GM23338 (cell line): ENCODE data around the gene MRGPRX3. TPM values are rescaled to one million over a fixed set of nuclear protein-coding genes. Genes with fewer than 3 reads are reported as not detected.

Experiments used
- ATAC-seq: fragments of 200-7000 bp; cut with Tn5 transposase; 3 replicates; pipeline ENCODE4 v1.9.1; 2020
- DNase-seq: peaks from one replicate; pipeline ENCODE4 v3.0.0-alpha.2; 2015; ENCODE audit warnings: low spot score
- H2AFZ ChIP-seq: fragments of 200-600 bp; sonication (generic); 2 replicates; pipeline ENCODE4 v1.8.0; 2016; ENCODE audit warnings: antibody characterized with exemption, mild to moderate bottlenecking, moderate library complexity
- H3F3A ChIP-seq: fragments of 200-600 bp; sonication (generic); replicated peaks from 2 replicates; pipeline ENCODE4 v1.8.0; 2017; ENCODE audit warnings: antibody characterized with exemption, mixed run types, low read depth
- H3K27ac ChIP-seq: fragments of 200-600 bp; sonication (generic); 2 replicates; pipeline ENCODE4 v1.6.1; 2016; ENCODE audit warnings: low read depth
- H3K27me3 ChIP-seq: fragments of 200-600 bp; sonication (generic); 2 replicates; pipeline ENCODE4 v1.8.0; 2016; ENCODE audit warnings: mild to moderate bottlenecking, mixed run types, moderate library complexity; ENCODE audit not compliant: insufficient read depth
- H3K36me3 ChIP-seq: fragments of 200-600 bp; sonication (generic); 2 replicates; pipeline ENCODE4 v1.8.0; 2016; ENCODE audit warnings: mild to moderate bottlenecking; ENCODE audit not compliant: insufficient read depth
- H3K4me1 ChIP-seq: fragments of 200-600 bp; sonication (generic); 2 replicates; pipeline ENCODE4 v1.8.0; 2016; ENCODE audit warnings: mild to moderate bottlenecking, moderate library complexity; ENCODE audit not compliant: insufficient read depth
- H3K4me2 ChIP-seq: fragments of 200-600 bp; sonication (generic); 2 replicates; pipeline ENCODE4 v1.7.1; 2017; ENCODE audit warnings: mixed run types
- H3K4me3 ChIP-seq: fragments of 200-600 bp; sonication (generic); 2 replicates; pipeline ENCODE4 v1.6.1; 2016; ENCODE audit warnings: mixed run types
- H3K79me2 ChIP-seq: fragments of 200-600 bp; sonication (generic); replicated peaks from 2 replicates; pipeline ENCODE4 v1.8.0; 2017; ENCODE audit warnings: mild to moderate bottlenecking; ENCODE audit not compliant: insufficient read depth
- H3K9me2 ChIP-seq: fragments of 200-600 bp; sonication (generic); 2 replicates; pipeline ENCODE4 v1.8.0; 2017; ENCODE audit not compliant: insufficient read depth
- H4K20me1 ChIP-seq: fragments of 200-600 bp; sonication (generic); replicated peaks from 2 replicates; pipeline ENCODE4 v1.8.0; 2017; ENCODE audit warnings: mild to moderate bottlenecking; ENCODE audit not compliant: insufficient read depth
- H3K27ac Mint-ChIP-seq: 2 replicates; pipeline ENCODE4 v1.8.0; 2020; ENCODE audit warnings: inconsistent platforms, mild to moderate bottlenecking, moderate library complexity, mixed read lengths
- H3K27me3 Mint-ChIP-seq: 3 replicates; pipeline ENCODE4 v1.8.0; 2022; ENCODE audit warnings: low read depth, mild to moderate bottlenecking, moderate library complexity, mixed read lengths, inconsistent platforms; ENCODE audit not compliant: insufficient read depth, poor library complexity
- H3K36me3 Mint-ChIP-seq: 3 replicates; pipeline ENCODE4 v1.8.0; 2021; ENCODE audit warnings: low read depth, mild to moderate bottlenecking, inconsistent platforms, moderate library complexity, mixed read lengths
- H3K4me1 Mint-ChIP-seq: 3 replicates; pipeline ENCODE4 v1.8.0; 2020; ENCODE audit warnings: mild to moderate bottlenecking, inconsistent platforms, mixed read lengths
- H3K4me3 Mint-ChIP-seq: 3 replicates; pipeline ENCODE4 v1.8.0; 2021; ENCODE audit warnings: moderate library complexity, mild to moderate bottlenecking, inconsistent platforms, mixed read lengths
- H3K9me3 Mint-ChIP-seq: 3 replicates; pipeline ENCODE4 v1.8.0; 2020; ENCODE audit warnings: moderate library complexity, mild to moderate bottlenecking, inconsistent platforms, mixed read lengths
- CREB1 ChIP-seq: fragments of 250-450 bp; sonication (Bioruptor Pico); IDR thresholded peaks from 2 replicates; pipeline ENCODE4 v1.5.0; 2020; ENCODE audit warnings: low read depth, mild to moderate bottlenecking, moderate library complexity
- EZH2 ChIP-seq: fragments of 200-600 bp; sonication (generic); IDR thresholded peaks from one replicate; pipeline ENCODE4 v1.8.0; 2017; ENCODE audit warnings: antibody characterized with exemption, mild to moderate bottlenecking, low read depth; ENCODE audit not compliant: unreplicated experiment
- EZH2phosphoT487 ChIP-seq: fragments of 200-600 bp; sonication (generic); IDR thresholded peaks from one replicate; pipeline ENCODE4 v1.8.1; 2018; ENCODE audit warnings: antibody characterized with exemption; ENCODE audit not compliant: unreplicated experiment
- JUNB ChIP-seq: IDR thresholded peaks from one replicate; pipeline ENCODE4 v1.6.1; 2016; ENCODE audit warnings: antibody characterized with exemption; ENCODE audit not compliant: unreplicated experiment
- NANOG ChIP-seq: IDR thresholded peaks from 2 replicates; pipeline ENCODE4 v1.6.1; 2016; ENCODE audit warnings: antibody characterized with exemption, borderline replicate concordance
- STAT1 ChIP-seq: IDR thresholded peaks from one replicate; pipeline ENCODE4 v1.6.1; 2016; ENCODE audit warnings: antibody characterized with exemption; ENCODE audit not compliant: unreplicated experiment
- ZNF114 ChIP-seq: fragments of 250-450 bp; sonication (Bioruptor Pico); IDR thresholded peaks from 2 replicates; pipeline ENCODE4 v1.5.0; 2020; ENCODE audit warnings: mild to moderate bottlenecking, moderate library complexity
- ZNF331 ChIP-seq: fragments of 250-450 bp; sonication (Bioruptor Pico); IDR thresholded peaks from 2 replicates; pipeline ENCODE4 v1.5.0; 2020; ENCODE audit warnings: low read depth, mild to moderate bottlenecking, moderate library complexity
- polyA plus RNA-seq: library from polyadenylated mRNA; unstranded; fragments of >200 nt; fragmentation: Nextera tagmentation; extraction: Ambion mirVana; gene quantifications from 2 replicates; pipeline ENCODE4 v1.2.1, GENCODE V29; 2016
- total RNA-seq: library from RNA; depleted of rRNA; stranded (reverse); fragments of >200 nt; shearing (Covaris generic); gene quantifications from 2 replicates; pipeline ENCODE4 v1.2.3, GENCODE V29; 2014
- TF ChIP-seq, protein P1 (sequence below): IDR thresholded peaks from one replicate; pipeline ENCODE4 v1.6.1; 2018; ENCODE audit warnings: antibody characterized with exemption; ENCODE audit not compliant: unreplicated experiment
- TF ChIP-seq, protein P2 (sequence below): fragments of 250-450 bp; sonication (Bioruptor Pico); IDR thresholded peaks from 2 replicates; pipeline ENCODE4 v1.5.0; 2020; ENCODE audit warnings: mild to moderate bottlenecking, moderate library complexity
- TF ChIP-seq, protein P3 (sequence below), 2 experiments: fragments of 200-600 bp in 1 of 2; sonication (generic) in 1 of 2; conservative IDR thresholded peaks; 2 replicates each; pipeline versions ENCODE4 v1.5.1 to v1.6.1; 2016 to 2017; ENCODE audit warnings: antibody characterized with exemption in 2 of 2, low read depth in 2 of 2, mild to moderate bottlenecking in 2 of 2, moderate library complexity in 1 of 2
- TF ChIP-seq, protein P4 (sequence below): IDR thresholded peaks from 2 replicates; pipeline ENCODE4 v1.6.1; 2016; ENCODE audit warnings: antibody characterized with exemption

Gene MRGPRX3
- total and polyA plus RNA-seq, 2 experiments from 2014 or later, result not detected

DNA sequence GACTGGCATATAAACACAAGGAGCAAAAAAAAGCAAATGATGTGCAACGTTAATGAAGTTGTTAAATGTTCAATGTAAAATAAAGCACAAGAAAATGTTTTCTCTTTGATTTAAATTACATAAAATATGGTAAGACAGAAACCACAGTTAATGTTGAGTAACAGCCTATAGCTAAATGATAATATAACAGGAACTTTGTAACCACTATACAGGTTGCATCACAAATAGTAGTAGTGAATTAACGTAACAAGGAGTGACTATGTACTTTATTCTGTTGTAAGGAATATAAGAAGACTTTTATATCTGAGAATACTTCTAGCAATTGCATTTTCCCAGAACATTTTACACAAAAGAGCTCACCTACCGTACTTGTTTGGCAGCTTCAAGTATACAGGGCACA is 43.4 kb upstream of the MRGPRX3 start:
- Histone ChIP-seq H3K36me3 (peaks cover 24% of the 10 kb centered on the region), H3F3A (no peaks in the 10 kb centered on the region), H3K27me3 (no peaks in the 10 kb centered on the region), H3K4me2 (no peak overlapping the region), H3K4me3 (no peak overlapping the region), H2AFZ (no peak overlapping the region), H3K4me1 (no peaks in the 10 kb centered on the region), H3K27ac (no peak overlapping the region), H4K20me1 (0 out of 2 replicates have a peak, but pooled peaks cover 5% of the 10 kb centered on the region), H3K79me2 (no peaks in the 10 kb centered on the region; the same call in 1 of the 2 replicates), H3K9me2 (no peaks in the 10 kb centered on the region)
- TF ChIP-seq, protein P1, sequence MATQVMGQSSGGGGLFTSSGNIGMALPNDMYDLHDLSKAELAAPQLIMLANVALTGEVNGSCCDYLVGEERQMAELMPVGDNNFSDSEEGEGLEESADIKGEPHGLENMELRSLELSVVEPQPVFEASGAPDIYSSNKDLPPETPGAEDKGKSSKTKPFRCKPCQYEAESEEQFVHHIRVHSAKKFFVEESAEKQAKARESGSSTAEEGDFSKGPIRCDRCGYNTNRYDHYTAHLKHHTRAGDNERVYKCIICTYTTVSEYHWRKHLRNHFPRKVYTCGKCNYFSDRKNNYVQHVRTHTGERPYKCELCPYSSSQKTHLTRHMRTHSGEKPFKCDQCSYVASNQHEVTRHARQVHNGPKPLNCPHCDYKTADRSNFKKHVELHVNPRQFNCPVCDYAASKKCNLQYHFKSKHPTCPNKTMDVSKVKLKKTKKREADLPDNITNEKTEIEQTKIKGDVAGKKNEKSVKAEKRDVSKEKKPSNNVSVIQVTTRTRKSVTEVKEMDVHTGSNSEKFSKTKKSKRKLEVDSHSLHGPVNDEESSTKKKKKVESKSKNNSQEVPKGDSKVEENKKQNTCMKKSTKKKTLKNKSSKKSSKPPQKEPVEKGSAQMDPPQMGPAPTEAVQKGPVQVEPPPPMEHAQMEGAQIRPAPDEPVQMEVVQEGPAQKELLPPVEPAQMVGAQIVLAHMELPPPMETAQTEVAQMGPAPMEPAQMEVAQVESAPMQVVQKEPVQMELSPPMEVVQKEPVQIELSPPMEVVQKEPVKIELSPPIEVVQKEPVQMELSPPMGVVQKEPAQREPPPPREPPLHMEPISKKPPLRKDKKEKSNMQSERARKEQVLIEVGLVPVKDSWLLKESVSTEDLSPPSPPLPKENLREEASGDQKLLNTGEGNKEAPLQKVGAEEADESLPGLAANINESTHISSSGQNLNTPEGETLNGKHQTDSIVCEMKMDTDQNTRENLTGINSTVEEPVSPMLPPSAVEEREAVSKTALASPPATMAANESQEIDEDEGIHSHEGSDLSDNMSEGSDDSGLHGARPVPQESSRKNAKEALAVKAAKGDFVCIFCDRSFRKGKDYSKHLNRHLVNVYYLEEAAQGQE, result no peak
- TF ChIP-seq EZH2, result no peak
- no peak for TF ChIP-seq STAT1
- TF ChIP-seq, protein P2, sequence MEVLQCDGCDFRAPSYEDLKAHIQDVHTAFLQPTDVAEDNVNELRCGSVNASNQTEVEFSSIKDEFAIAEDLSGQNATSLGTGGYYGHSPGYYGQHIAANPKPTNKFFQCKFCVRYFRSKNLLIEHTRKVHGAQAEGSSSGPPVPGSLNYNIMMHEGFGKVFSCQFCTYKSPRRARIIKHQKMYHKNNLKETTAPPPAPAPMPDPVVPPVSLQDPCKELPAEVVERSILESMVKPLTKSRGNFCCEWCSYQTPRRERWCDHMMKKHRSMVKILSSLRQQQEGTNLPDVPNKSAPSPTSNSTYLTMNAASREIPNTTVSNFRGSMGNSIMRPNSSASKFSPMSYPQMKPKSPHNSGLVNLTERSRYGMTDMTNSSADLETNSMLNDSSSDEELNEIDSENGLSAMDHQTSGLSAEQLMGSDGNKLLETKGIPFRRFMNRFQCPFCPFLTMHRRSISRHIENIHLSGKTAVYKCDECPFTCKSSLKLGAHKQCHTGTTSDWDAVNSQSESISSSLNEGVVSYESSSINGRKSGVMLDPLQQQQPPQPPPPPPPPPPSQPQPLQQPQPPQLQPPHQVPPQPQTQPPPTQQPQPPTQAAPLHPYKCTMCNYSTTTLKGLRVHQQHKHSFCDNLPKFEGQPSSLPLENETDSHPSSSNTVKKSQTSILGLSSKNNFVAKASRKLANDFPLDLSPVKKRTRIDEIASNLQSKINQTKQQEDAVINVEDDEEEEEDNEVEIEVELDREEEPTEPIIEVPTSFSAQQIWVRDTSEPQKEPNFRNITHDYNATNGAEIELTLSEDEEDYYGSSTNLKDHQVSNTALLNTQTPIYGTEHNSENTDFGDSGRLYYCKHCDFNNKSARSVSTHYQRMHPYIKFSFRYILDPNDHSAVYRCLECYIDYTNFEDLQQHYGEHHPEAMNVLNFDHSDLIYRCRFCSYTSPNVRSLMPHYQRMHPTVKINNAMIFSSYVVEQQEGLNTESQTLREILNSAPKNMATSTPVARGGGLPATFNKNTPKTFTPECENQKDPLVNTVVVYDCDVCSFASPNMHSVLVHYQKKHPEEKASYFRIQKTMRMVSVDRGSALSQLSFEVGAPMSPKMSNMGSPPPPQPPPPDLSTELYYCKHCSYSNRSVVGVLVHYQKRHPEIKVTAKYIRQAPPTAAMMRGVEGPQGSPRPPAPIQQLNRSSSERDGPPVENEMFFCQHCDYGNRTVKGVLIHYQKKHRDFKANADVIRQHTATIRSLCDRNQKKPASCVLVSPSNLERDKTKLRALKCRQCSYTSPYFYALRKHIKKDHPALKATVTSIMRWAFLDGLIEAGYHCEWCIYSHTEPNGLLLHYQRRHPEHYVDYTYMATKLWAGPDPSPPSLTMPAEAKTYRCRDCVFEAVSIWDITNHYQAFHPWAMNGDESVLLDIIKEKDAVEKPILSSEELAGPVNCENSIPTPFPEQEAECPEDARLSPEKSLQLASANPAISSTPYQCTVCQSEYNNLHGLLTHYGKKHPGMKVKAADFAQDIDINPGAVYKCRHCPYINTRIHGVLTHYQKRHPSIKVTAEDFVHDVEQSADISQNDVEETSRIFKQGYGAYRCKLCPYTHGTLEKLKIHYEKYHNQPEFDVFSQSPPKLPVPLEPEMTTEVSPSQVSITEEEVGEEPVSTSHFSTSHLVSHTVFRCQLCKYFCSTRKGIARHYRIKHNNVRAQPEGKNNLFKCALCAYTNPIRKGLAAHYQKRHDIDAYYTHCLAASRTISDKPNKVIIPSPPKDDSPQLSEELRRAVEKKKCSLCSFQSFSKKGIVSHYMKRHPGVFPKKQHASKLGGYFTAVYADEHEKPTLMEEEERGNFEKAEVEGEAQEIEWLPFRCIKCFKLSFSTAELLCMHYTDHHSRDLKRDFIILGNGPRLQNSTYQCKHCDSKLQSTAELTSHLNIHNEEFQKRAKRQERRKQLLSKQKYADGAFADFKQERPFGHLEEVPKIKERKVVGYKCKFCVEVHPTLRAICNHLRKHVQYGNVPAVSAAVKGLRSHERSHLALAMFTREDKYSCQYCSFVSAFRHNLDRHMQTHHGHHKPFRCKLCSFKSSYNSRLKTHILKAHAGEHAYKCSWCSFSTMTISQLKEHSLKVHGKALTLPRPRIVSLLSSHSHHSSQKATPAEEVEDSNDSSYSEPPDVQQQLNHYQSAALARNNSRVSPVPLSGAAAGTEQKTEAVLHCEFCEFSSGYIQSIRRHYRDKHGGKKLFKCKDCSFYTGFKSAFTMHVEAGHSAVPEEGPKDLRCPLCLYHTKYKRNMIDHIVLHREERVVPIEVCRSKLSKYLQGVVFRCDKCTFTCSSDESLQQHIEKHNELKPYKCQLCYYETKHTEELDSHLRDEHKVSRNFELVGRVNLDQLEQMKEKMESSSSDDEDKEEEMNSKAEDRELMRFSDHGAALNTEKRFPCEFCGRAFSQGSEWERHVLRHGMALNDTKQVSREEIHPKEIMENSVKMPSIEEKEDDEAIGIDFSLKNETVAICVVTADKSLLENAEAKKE (CRISPR knock-in tag), result no peak
- TF ChIP-seq NANOG, result no peak
- no peak for TF ChIP-seq ZNF114 (CRISPR knock-in tag)
- TF ChIP-seq, protein P3, sequence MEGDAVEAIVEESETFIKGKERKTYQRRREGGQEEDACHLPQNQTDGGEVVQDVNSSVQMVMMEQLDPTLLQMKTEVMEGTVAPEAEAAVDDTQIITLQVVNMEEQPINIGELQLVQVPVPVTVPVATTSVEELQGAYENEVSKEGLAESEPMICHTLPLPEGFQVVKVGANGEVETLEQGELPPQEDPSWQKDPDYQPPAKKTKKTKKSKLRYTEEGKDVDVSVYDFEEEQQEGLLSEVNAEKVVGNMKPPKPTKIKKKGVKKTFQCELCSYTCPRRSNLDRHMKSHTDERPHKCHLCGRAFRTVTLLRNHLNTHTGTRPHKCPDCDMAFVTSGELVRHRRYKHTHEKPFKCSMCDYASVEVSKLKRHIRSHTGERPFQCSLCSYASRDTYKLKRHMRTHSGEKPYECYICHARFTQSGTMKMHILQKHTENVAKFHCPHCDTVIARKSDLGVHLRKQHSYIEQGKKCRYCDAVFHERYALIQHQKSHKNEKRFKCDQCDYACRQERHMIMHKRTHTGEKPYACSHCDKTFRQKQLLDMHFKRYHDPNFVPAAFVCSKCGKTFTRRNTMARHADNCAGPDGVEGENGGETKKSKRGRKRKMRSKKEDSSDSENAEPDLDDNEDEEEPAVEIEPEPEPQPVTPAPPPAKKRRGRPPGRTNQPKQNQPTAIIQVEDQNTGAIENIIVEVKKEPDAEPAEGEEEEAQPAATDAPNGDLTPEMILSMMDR (conservative IDR thresholded peaks at IDR 0.05; ENCODE audit: low read depth in 2 of 2), result no peak
- no peak for TF ChIP-seq CREB1
- TF ChIP-seq ZNF331 (CRISPR knock-in tag), result no peak
- no peak for TF ChIP-seq EZH2phosphoT487
- TF ChIP-seq, protein P4, sequence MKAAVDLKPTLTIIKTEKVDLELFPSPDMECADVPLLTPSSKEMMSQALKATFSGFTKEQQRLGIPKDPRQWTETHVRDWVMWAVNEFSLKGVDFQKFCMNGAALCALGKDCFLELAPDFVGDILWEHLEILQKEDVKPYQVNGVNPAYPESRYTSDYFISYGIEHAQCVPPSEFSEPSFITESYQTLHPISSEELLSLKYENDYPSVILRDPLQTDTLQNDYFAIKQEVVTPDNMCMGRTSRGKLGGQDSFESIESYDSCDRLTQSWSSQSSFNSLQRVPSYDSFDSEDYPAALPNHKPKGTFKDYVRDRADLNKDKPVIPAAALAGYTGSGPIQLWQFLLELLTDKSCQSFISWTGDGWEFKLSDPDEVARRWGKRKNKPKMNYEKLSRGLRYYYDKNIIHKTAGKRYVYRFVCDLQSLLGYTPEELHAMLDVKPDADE, result no peak
- TF ChIP-seq JUNB, result no peak
- Mint-ChIP-seq H3K4me1 (peaks cover 5% of the 10 kb centered on the region; the same call in 2 of the 3 replicates), H3K4me3 (no peak overlapping the region), H3K27ac (0 out of 2 replicates have a peak overlapping the region, but pooled peaks have one; percentile 6), H3K36me3 (peaks cover 75% of the 10 kb centered on the region), H3K27me3 (no peaks in the 10 kb centered on the region), H3K9me3 (no peaks in the 10 kb centered on the region)
- ATAC-seq, result no peak
- DNase-seq, result no peak
